ENCODE measurements around the gene GSTO1.
"Not testable (repeated sequence)": the region's sequence is repeated elsewhere in the genome, so short reads cannot be mapped to it uniquely, and the experiment has no call there.

GSTO1 gene

GRCh38 chr10:104233817-104234216, 20.9 kb upstream of the GSTO1 start:
- H3K27me3 ChIP-seq (replicated peaks; ENCODE audit: control insufficient read depth, insufficient read depth, low read length) = no peaks in the 10 kb centered on the region
- DNase-seq (ENCODE audit: extremely low read depth, insufficient read length) = no peak
- H3K36me3 ChIP-seq (ENCODE audit: control insufficient read depth, insufficient read depth, low read length) = no peaks in the 10 kb centered on the region
- no peak overlapping the region for H3K4me3 ChIP-seq (replicated peaks; ENCODE audit: low read depth, low read length)
- no peak for TF ChIP-seq CTCF (IDR thresholded peaks at IDR 0.05; ENCODE audit: insufficient read depth, low read length, poor library complexity, severe bottlenecking)

- Histone ChIP-seq H3K4me3 (replicated peaks; ENCODE audit: low read depth, low read length) (no peak overlapping the region), H3K27me3 (replicated peaks; ENCODE audit: control insufficient read depth, insufficient read depth, low read length) (no peaks in the 10 kb centered on the region; the same call in 1 of the 2 replicates), H3K36me3 (ENCODE audit: control insufficient read depth, insufficient read depth, low read length) (no peaks in the 10 kb centered on the region)
- no peak for DNase-seq (ENCODE audit: extremely low read depth, insufficient read length)
- no peak for TF ChIP-seq CTCF (IDR thresholded peaks at IDR 0.05; ENCODE audit: insufficient read depth, low read length, poor library complexity, severe bottlenecking)
These were observed 19.8 kb upstream of the GSTO1 start for GRCh38 chr10:104234934-104235333.

- Histone ChIP-seq H3K27me3 (replicated peaks; ENCODE audit: control insufficient read depth, insufficient read depth, low read length) (no peaks in the 10 kb centered on the region; the same call in 1 of the 2 replicates), H3K4me3 (replicated peaks; ENCODE audit: low read depth, low read length) (no peak overlapping the region), H3K36me3 (ENCODE audit: control insufficient read depth, insufficient read depth, low read length) (no peaks in the 10 kb centered on the region)
- no peak for TF ChIP-seq CTCF (IDR thresholded peaks at IDR 0.05; ENCODE audit: insufficient read depth, low read length, poor library complexity, severe bottlenecking)
- DNase-seq (ENCODE audit: extremely low read depth, insufficient read length) = no peak
These were observed 18.9 kb upstream of the GSTO1 start for GRCh38 chr10:104235801-104236200.

- DNase-seq (ENCODE audit: extremely low read depth, insufficient read length) = no peak
- Histone ChIP-seq H3K4me3 (replicated peaks; ENCODE audit: low read depth, low read length) (no peak overlapping the region), H3K27me3 (replicated peaks; ENCODE audit: control insufficient read depth, insufficient read depth, low read length) (no peaks in the 10 kb centered on the region; the same call in 1 of the 2 replicates), H3K36me3 (ENCODE audit: control insufficient read depth, insufficient read depth, low read length) (no peaks in the 10 kb centered on the region)
- TF ChIP-seq CTCF (IDR thresholded peaks at IDR 0.05; ENCODE audit: insufficient read depth, low read length, poor library complexity, severe bottlenecking) = no peak
These were observed 14.6 kb upstream of the GSTO1 start for GRCh38 chr10:104240078-104240477.

- TF ChIP-seq CTCF (IDR thresholded peaks at IDR 0.05; ENCODE audit: insufficient read depth, low read length, poor library complexity, severe bottlenecking) = no peak
- Histone ChIP-seq H3K36me3 (ENCODE audit: control insufficient read depth, insufficient read depth, low read length) (no peaks in the 10 kb centered on the region), H3K4me3 (replicated peaks; ENCODE audit: low read depth, low read length) (no peak overlapping the region), H3K27me3 (replicated peaks; ENCODE audit: control insufficient read depth, insufficient read depth, low read length) (no peaks in the 10 kb centered on the region; the same call in 1 of the 2 replicates)
- DNase-seq (ENCODE audit: extremely low read depth, insufficient read length) = no peak
These were observed 12.1 kb upstream of the GSTO1 start for GRCh38 chr10:104242545-104242944.

GRCh38 chr10:104243009-104243408, 11.7 kb upstream of the GSTO1 start:
- not testable (repeated sequence) for H3K4me3 ChIP-seq (replicated peaks; ENCODE audit: low read depth, low read length); DNase-seq (ENCODE audit: extremely low read depth, insufficient read length); H3K36me3 ChIP-seq (ENCODE audit: control insufficient read depth, insufficient read depth, low read length); H3K27me3 ChIP-seq (replicated peaks; ENCODE audit: control insufficient read depth, insufficient read depth, low read length)
